HepG2 (cell line): ENCODE data around the gene CPLANE2. TPM values are rescaled to one million over a fixed set of nuclear protein-coding genes. Genes with fewer than 3 reads are reported as not detected.

Experiments
- ADNP ChIP-seq: sonication (generic); formaldehyde crosslinking; IDR thresholded peaks from 2 replicates; pipeline ENCODE4 v1.4.0; 2020; ENCODE audit warnings: missing genetic modification reagents
- DRAP1 ChIP-seq: IDR thresholded peaks from 2 replicates; pipeline ENCODE4 v1.6.1; 2016; ENCODE audit warnings: missing genetic modification reagents, missing compliant biosample characterization
- MBD4 ChIP-seq: IDR thresholded peaks from 2 replicates; pipeline ENCODE4 v1.6.1; 2012; ENCODE audit warnings: low read length, inconsistent platforms, borderline replicate concordance
- MTA3 ChIP-seq: sonication (generic); formaldehyde crosslinking; IDR thresholded peaks from 2 replicates; pipeline ENCODE4 v1.4.0; 2020; ENCODE audit warnings: missing genetic modification reagents
- NONO ChIP-seq, 2 experiments: fragments of 450-650 bp in 1 of 2; sonication (generic) in 1 of 2; formaldehyde crosslinking in 1 of 2; IDR thresholded peaks in 1 of 2; conservative IDR thresholded peaks in 1 of 2; 2 replicates each; pipeline versions ENCODE4 v1.6.1 to v1.8.0; 2017 to 2022; ENCODE audit warnings: mild to moderate bottlenecking in 1 of 2, missing genetic modification reagents in 1 of 2, moderate library complexity in 1 of 2
- POLR2G ChIP-seq: fragments of 200-400 bp; formaldehyde crosslinking; IDR thresholded peaks from 2 replicates; pipeline ENCODE4 v1.6.1; 2018; ENCODE audit warnings: mild to moderate bottlenecking, low read depth, low read length, moderate library complexity
- SALL1 ChIP-seq: sonication (generic); formaldehyde crosslinking; IDR thresholded peaks from 2 replicates; pipeline ENCODE4 v1.8.0; 2022; ENCODE audit warnings: mild to moderate bottlenecking, missing genetic modification reagents
- SRY ChIP-seq: sonication (generic); formaldehyde crosslinking; IDR thresholded peaks from 2 replicates; pipeline ENCODE4 v1.8.0; 2022; ENCODE audit warnings: mild to moderate bottlenecking, missing genetic modification reagents
- TARDBP ChIP-seq: sonication (generic); formaldehyde crosslinking; IDR thresholded peaks from 2 replicates; pipeline ENCODE4 v1.8.0; 2022; ENCODE audit warnings: mild to moderate bottlenecking, missing genetic modification reagents
- ZNF33B ChIP-seq: sonication (generic); formaldehyde crosslinking; IDR thresholded peaks from 2 replicates; pipeline ENCODE4 v1.5.1; 2020; ENCODE audit warnings: mild to moderate bottlenecking, missing genetic modification reagents
- ZNF431 ChIP-seq: sonication (generic); formaldehyde crosslinking; IDR thresholded peaks from 2 replicates; pipeline ENCODE4 v1.9.0; 2022; ENCODE audit warnings: missing genetic modification reagents, low read depth, mild to moderate bottlenecking, borderline replicate concordance
- ZNF552 ChIP-seq: sonication (generic); formaldehyde crosslinking; IDR thresholded peaks from 2 replicates; pipeline ENCODE4 v1.9.0; 2022; ENCODE audit warnings: missing genetic modification reagents, mild to moderate bottlenecking, borderline replicate concordance
- ZNF724P ChIP-seq: sonication (generic); formaldehyde crosslinking; IDR thresholded peaks from 2 replicates; pipeline ENCODE4 v1.8.0; 2022; ENCODE audit warnings: missing genetic modification reagents, borderline replicate concordance
- ZNF777 ChIP-seq: sonication (generic); formaldehyde crosslinking; IDR thresholded peaks from 2 replicates; pipeline ENCODE4 v1.4.0; 2020; ENCODE audit warnings: missing genetic modification reagents
- polyA plus RNA-seq, 8 experiments: library from polyadenylated mRNA; depleted of rRNA in 3 of 8; stranded (reverse) in 7 of 8; unstranded in 1 of 8; fragments of >200 nt; fragmentation: Illumina TruSeq in 4 of 8; extraction: Trizol in 4 of 8; gene quantifications; 2 replicates each; pipeline versions ENCODE4 v1.2.1 to v1.2.3, GENCODE V29; 2011 to 2016; ENCODE audit warnings: low read depth in 4 of 8, missing spikeins in 1 of 8, mixed read lengths in 1 of 8; ENCODE audit not compliant: insufficient read depth in 1 of 8
- total RNA-seq, 5 experiments: library from RNA; depleted of rRNA; stranded (reverse); fragments of >200 nt; fragmentation: Illumina TruSeq; extraction: Trizol; gene quantifications; 2 replicates each; pipeline ENCODE4 v1.2.3, GENCODE V29; 2016; ENCODE audit warnings: low read depth in 1 of 5
- TF ChIP-seq, protein P1 (sequence below): sonication (generic); formaldehyde crosslinking; IDR thresholded peaks from one replicate; pipeline ENCODE4 v1.5.1; 2020; ENCODE audit warnings: mild to moderate bottlenecking, missing genetic modification reagents; ENCODE audit errors: not compliant biosample characterization
- TF ChIP-seq, protein P2 (sequence below): sonication (generic); formaldehyde crosslinking; IDR thresholded peaks from 2 replicates; pipeline ENCODE4 v1.4.0; 2020; ENCODE audit warnings: missing genetic modification reagents
- TF ChIP-seq, protein P3 (sequence below): sonication (generic); formaldehyde crosslinking; IDR thresholded peaks from 2 replicates; pipeline ENCODE4 v1.8.0; 2022; ENCODE audit warnings: mild to moderate bottlenecking, missing genetic modification reagents; ENCODE audit not compliant: insufficient replicate concordance

The CPLANE2 gene
- total and polyA plus RNA-seq, 2 of the 13 experiments (the other 11 are each of a cell fraction or from before 2014, with no cell fraction given): 0.29 to 1.6 TPM

GRCh38 chr1:16206547-16207317 lies 30.3 kb downstream of the CPLANE2 start (continued):
- TF ChIP-seq, protein P1, sequence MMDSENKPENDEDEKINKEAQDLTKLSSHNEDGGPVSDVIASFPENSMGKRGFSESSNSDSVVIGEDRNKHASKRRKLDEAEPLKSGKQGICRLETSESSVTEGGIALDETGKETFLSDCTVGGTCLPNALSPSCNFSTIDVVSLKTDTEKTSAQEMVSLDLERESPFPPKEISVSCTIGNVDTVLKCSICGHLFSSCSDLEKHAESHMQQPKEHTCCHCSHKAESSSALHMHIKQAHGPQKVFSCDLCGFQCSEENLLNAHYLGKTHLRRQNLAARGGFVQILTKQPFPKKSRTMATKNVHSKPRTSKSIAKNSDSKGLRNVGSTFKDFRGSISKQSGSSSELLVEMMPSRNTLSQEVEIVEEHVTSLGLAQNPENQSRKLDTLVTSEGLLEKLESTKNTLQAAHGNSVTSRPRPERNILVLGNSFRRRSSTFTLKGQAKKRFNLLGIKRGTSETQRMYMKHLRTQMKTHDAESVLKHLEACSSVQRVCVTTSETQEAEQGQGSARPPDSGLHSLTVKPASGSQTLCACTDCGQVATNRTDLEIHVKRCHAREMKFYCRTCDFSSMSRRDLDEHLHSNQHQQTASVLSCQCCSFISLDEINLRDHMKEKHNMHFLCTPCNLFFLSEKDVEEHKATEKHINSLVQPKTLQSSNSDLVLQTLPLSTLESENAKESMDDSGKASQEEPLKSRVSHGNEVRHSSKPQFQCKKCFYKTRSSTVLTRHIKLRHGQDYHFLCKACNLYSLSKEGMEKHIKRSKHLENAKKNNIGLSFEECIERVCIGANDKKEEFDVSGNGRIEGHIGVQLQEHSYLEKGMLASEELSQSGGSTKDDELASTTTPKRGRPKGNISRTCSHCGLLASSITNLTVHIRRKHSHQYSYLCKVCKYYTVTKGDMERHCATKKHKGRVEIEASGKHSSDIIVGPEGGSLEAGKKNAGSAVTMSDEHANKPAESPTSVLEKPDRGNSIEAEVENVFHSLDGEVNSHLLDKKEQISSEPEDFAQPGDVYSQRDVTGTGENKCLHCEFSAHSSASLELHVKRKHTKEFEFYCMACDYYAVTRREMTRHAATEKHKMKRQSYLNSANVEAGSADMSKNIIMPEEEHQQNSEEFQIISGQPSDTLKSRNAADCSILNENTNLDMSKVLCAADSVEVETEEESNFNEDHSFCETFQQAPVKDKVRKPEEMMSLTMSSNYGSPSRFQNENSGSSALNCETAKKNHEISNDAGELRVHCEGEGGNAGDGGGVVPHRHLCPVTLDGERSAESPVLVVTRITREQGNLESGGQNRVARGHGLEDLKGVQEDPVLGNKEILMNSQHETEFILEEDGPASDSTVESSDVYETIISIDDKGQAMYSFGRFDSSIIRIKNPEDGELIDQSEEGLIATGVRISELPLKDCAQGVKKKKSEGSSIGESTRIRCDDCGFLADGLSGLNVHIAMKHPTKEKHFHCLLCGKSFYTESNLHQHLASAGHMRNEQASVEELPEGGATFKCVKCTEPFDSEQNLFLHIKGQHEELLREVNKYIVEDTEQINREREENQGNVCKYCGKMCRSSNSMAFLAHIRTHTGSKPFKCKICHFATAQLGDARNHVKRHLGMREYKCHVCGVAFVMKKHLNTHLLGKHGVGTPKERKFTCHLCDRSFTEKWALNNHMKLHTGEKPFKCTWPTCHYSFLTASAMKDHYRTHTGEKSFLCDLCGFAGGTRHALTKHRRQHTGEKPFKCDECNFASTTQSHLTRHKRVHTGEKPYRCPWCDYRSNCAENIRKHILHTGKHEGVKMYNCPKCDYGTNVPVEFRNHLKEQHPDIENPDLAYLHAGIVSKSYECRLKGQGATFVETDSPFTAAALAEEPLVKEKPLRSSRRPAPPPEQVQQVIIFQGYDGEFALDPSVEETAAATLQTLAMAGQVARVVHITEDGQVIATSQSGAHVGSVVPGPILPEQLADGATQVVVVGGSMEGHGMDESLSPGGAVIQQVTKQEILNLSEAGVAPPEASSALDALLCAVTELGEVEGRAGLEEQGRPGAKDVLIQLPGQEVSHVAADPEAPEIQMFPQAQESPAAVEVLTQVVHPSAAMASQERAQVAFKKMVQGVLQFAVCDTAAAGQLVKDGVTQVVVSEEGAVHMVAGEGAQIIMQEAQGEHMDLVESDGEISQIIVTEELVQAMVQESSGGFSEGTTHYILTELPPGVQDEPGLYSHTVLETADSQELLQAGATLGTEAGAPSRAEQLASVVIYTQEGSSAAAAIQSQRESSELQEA: peak; percentile 81
- peak; percentile 64 for TF ChIP-seq SALL1 (CRISPR knock-in tag)
- TF ChIP-seq ZNF431: peak; percentile 56; the same call in 1 of the 2 replicates
- no peak for TF ChIP-seq MTA3 (CRISPR knock-in tag)
- 0 out of 2 replicates have a peak, but pooled peaks have one; percentile 41 for TF ChIP-seq TARDBP (CRISPR knock-in tag)
- TF ChIP-seq ZNF33B (CRISPR knock-in tag): 0 out of 2 replicates have a peak, but pooled peaks have one; percentile 48
- 0 out of 2 replicates have a peak, but pooled peaks have one; percentile 41 for TF ChIP-seq ZNF552 (CRISPR knock-in tag)
- TF ChIP-seq NONO (IDR thresholded peaks at IDR 0.05): no peak
- TF ChIP-seq NONO (CRISPR knock-in tag; conservative IDR thresholded peaks at IDR 0.05): peak; percentile 75; the same call in 1 of the 2 replicates
- TF ChIP-seq POLR2G: peak; percentile 80
- TF ChIP-seq, protein P2, sequence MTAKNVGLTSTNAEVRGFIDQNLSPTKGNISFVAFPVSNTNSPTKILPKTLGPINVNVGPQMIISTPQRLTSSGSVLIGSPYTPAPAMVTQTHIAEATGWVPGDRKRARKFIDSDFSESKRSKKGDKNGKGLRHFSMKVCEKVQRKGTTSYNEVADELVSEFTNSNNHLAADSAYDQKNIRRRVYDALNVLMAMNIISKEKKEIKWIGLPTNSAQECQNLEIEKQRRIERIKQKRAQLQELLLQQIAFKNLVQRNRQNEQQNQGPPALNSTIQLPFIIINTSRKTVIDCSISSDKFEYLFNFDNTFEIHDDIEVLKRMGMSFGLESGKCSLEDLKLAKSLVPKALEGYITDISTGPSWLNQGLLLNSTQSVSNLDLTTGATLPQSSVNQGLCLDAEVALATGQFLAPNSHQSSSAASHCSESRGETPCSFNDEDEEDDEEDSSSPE (CRISPR knock-in tag): peak; percentile 27; the same call in 1 of the 2 replicates
- TF ChIP-seq ZNF777 (CRISPR knock-in tag): peak; percentile 99
- TF ChIP-seq, protein P3, sequence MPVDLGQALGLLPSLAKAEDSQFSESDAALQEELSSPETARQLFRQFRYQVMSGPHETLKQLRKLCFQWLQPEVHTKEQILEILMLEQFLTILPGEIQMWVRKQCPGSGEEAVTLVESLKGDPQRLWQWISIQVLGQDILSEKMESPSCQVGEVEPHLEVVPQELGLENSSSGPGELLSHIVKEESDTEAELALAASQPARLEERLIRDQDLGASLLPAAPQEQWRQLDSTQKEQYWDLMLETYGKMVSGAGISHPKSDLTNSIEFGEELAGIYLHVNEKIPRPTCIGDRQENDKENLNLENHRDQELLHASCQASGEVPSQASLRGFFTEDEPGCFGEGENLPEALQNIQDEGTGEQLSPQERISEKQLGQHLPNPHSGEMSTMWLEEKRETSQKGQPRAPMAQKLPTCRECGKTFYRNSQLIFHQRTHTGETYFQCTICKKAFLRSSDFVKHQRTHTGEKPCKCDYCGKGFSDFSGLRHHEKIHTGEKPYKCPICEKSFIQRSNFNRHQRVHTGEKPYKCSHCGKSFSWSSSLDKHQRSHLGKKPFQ (CRISPR knock-in tag): peak; percentile 40
- TF ChIP-seq MBD4: no peak
- no peak for TF ChIP-seq ZNF724P (CRISPR knock-in tag)
- TF ChIP-seq ADNP: no peak
- 0 out of 2 replicates have a peak, but pooled peaks have one; percentile 64 for TF ChIP-seq SRY (CRISPR knock-in tag)
- TF ChIP-seq DRAP1 (CRISPR knock-in tag): peak; percentile 85
